ENCODE measurements around the gene PEX11A. TPM values are rescaled to one million over a fixed set of nuclear protein-coding genes. Genes with fewer than 3 reads are reported as not detected.

The PEX11A gene
- total RNA-seq, 4 donors from 2014 or later = 17.4 to 39.5 (median 20.6) TPM

GRCh38 chr15:89714775-89715174 is 24.2 kb upstream of the PEX11A start:
- DNase-seq = no peak
- Histone ChIP-seq H3K4me1 (peaks cover 0 to 3% of the 10 kb centered on the region in 2 donors), H3K36me3 (no peaks in the 10 kb centered on the region), H3K27ac (no peak overlapping the region), H3K4me3 (replicated peaks in 1 of 3) (no peak overlapping the region), H3K9me3 (no peaks in the 10 kb centered on the region), H3K27me3 (no peaks in the 10 kb centered on the region)
- WGBS, 2 donors = 78 to 88% methylated on average over 2 of the region's 2 CpGs
- TF ChIP-seq CTCF (IDR thresholded peaks at IDR 0.05) (no peak), POLR2A (IDR thresholded peaks at IDR 0.05) (no peak)
- intact Hi-C loops (cut with DNase I) = no loop called here

GRCh38 chr15:89707577-89707976 is 17.0 kb upstream of the PEX11A start:
- Histone ChIP-seq H3K4me1 (no peaks in the 10 kb centered on the region), H3K9me3 (no peaks in the 10 kb centered on the region), H3K4me3 (replicated peaks in 1 of 3) (no peak overlapping the region), H3K27me3 (no peaks in the 10 kb centered on the region), H3K36me3 (no peaks in the 10 kb centered on the region), H3K27ac (no peak overlapping the region)
- 82 to 83% methylated on average over 1 of the region's 1 CpG for WGBS, 2 donors
- intact Hi-C loops (cut with DNase I) = no loop called here
- TF ChIP-seq CTCF (IDR thresholded peaks at IDR 0.05) (no peak), POLR2A (IDR thresholded peaks at IDR 0.05) (no peak)
- DNase-seq = no peak

GRCh38 chr15:89704411-89704810 is 13.9 kb upstream of the PEX11A start:
- Histone ChIP-seq H3K4me3 (replicated peaks in 1 of 3) (no peak overlapping the region), H3K27me3 (no peaks in the 10 kb centered on the region), H3K27ac (no peak overlapping the region), H3K9me3 (no peaks in the 10 kb centered on the region), H3K36me3 (no peaks in the 10 kb centered on the region), H3K4me1 (no peaks in the 10 kb centered on the region)
- TF ChIP-seq CTCF (IDR thresholded peaks at IDR 0.05) (no peak), POLR2A (IDR thresholded peaks at IDR 0.05) (no peak)
- intact Hi-C loops (cut with DNase I) = no loop called here
- DNase-seq = no peak

GRCh38 chr15:89695198-89695597 is 4.6 kb upstream of the PEX11A start:
- Histone ChIP-seq H3K4me3 (replicated peaks in 1 of 3) (no peak overlapping the region), H3K27ac (no peak overlapping the region), H3K9me3 (no peaks in the 10 kb centered on the region), H3K27me3 (no peaks in the 10 kb centered on the region), H3K36me3 (no peaks in the 10 kb centered on the region), H3K4me1 (peaks cover 0 to 4% of the 10 kb centered on the region in 2 donors)
- intact Hi-C loops (cut with DNase I) = no loop called here
- WGBS, 2 donors = 87 to 94% methylated on average over 1 of the region's 1 CpG
- no peak for DNase-seq
- TF ChIP-seq CTCF (IDR thresholded peaks at IDR 0.05) (no peak), POLR2A (IDR thresholded peaks at IDR 0.05) (no peak)

GRCh38 chr15:89693696-89694095 is 3.1 kb upstream of the PEX11A start:
- no peaks in the 10 kb centered on the region for H3K36me3 ChIP-seq
- TF ChIP-seq CTCF (IDR thresholded peaks at IDR 0.05) = no peak
- TF ChIP-seq POLR2A (IDR thresholded peaks at IDR 0.05) = no peak
- no peak overlapping the region for H3K4me3 ChIP-seq (replicated peaks in 1 of 3)
- no peak overlapping the region for H3K27ac ChIP-seq
- H3K27me3 ChIP-seq = no peaks in the 10 kb centered on the region
- no peak for DNase-seq
- intact Hi-C loops (cut with DNase I) = no loop called here
- no peaks in the 10 kb centered on the region for H3K9me3 ChIP-seq
- 86 to 95% methylated on average over 1 of the region's 1 CpG for WGBS, 2 donors
- peaks cover 9 to 13% of the 10 kb centered on the region in 2 donors for H3K4me1 ChIP-seq

Measured in thyroid gland (tissue), 4 donors.